GM18873 (cell line): ENCODE measurements around the gene OR10H1.
"Not testable (repeated sequence)": the region's sequence is repeated elsewhere in the genome, so short reads cannot be mapped to it uniquely, and the experiment has no call there.

Experiments
- ATAC-seq: cut with Tn5 transposase; IDR thresholded peaks from one replicate; pipeline ENCODE4 v1.9.1; 2021; ENCODE audit warnings: mild to moderate bottlenecking, moderate library complexity, moderate number of reproducible peaks; ENCODE audit not compliant: unreplicated experiment, low FRiP score

Gene OR10H1

DNA sequence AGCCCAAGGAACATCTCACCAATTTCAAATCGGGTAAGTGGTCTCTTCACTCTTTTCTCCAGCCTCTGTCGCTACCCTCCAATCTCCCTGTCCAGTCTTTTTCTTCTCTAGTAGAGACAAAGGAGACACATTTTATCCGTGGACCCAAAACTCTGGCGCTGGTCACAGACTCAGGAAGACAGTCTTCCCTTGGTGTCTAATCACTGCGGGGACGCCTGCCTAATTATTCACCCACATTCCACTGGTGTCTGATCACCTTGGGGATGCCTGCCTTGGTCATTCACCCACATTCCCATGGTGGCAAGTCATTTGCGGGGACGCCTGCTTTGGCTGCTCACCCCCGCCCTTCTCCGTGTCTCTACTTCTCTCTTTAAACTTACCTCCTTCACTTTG, 13.8 kb upstream of the OR10H1 start:
- ATAC-seq, result no peak

DNA sequence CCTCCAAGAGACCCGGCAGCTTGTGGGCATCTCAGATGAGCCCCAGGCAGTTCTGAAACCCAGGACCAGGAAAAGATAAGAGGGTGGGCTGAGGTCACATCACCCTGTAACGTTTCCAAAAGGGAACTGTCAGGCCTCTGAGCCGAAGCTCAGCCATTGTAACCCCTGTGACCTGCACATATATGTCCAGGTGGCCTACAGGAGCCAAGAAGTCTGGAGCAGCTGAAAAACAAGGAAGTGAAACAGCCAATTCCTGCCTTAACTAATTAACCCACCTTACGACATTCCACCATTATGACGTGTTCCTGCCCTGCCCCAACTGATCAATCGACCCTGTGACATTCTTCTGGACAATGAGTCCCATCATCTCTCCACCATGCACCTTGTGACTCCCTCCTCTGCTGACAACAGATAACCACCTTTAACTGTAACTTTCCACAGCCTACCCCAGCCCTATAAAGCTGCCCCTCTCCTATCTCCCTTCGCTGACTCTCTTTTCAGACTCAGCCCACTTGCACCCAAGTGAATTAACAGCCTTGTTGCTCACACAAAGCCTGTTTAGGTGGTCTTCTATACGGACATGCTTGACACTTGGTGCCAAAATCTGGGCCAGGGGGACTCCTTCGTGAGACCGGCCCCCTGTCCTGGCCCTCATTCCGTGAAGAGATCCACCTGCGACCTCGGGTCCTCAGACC, 13.3 kb upstream of the OR10H1 start:
- ATAC-seq, result not testable (repeated sequence)

DNA sequence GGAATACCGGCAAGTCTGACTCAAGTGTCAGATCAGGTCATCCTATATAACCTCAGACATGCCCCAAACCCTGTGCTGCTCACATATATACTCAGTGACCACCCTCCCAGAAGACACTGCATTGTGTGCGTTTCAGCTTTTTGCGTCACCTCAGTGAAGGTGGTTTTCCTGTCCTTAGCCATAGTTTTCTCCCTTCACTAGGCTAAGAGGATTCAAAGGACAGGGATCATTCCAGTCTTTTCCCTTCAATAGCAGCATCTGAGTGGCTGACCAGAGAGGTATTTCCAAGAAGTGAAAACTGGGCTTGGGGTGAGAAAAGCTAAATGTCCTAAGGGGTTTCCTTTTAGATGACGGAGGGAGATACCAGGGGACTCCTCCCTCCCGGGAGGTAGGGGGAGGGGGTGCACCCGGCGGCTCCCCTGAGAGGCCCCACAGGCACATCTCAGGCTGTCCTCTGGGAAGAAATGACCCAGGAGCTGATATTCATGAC, 12.7 kb upstream of the OR10H1 start:
- ATAC-seq, result no peak

DNA sequence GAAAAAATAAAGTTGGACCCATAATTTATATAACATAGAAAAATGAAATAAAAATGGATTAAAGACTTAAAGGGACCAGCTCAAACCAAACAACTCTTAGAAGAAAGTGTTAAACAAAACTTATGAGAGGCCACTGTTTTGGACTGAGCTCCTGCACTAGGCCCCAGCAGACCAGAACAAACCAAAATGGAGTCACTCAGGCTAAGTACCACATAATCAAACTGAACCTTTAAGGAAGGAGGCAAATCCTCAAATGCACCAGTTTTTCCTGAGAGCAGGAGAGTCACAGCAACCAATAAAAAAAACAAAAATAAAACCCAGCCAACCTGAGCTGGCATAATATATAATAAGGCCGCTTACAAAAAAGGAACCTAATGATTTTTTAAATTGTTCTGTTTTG, 10.3 kb upstream of the OR10H1 start:
- no peak for ATAC-seq

DNA sequence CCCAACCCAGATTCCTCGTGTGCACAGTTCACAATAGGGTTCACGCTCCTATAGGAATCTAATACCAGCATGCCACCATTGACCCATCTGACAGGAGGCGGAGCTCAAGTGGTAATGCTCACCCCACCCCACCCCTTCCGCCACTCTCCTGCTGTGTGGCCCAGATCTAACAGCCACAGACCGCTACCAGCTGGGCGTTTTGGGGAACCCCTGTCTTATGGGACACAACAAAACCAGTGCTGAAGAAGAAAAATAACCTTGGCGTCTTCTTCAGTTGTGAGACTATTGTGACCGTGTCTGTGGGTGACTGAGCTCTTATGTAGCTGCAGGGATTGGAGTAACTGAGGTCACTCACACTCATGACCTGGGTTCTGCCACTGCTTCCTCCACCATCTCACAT, 5.2 kb upstream of the OR10H1 start:
- ATAC-seq, result no peak

DNA sequence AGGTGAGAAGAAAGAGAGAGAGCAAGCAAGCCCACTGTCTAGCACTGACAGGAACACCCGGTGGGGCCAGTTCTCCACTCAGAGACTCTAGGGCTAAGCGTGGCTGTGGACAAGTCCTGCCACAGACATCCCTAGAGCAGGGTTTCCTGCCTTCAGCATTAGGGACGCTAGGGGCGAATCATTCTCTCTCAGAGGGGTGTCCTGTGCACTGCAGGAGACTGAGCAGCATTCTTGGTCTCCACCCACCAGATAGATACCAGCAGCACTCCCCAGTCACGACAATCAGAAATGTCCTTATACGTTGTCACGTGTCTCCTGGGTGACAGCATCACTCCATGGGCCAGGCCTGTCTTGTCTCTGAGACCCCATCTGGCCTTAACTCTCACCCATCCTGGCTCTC, 1.5 kb downstream of the OR10H1 start:
- no peak for ATAC-seq

DNA sequence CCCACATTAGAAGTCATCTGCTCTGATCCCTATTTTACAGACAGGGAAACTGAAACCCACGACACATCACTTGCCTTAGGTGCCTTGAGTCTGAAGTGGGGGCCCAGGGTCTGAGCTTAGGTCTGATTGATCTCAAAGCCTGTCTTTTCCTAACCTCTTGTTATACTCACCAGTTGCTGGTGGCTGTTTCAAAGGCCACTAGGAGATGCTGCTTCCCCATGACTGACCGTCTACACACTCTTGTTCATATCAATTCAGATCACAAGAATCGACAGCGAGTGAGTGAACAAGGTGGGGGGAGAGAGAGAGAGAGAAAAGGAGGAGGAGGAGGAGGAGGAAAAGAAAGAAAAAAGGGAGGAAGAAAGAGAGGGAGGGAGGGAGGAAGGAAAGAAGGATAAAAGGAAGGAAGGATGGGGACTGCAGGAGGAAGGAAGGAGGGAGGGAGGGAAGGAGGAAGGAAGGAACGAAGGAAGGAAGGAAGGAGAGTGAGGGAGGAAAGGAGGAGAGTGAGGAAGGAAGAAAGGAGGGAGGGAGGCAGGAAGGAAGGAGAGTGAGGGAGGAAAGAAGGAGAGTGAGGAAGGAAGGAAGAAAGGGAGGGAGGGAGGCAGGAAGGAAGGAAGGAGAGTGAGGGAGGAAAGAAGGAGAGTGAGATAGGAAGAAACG, 3.3 kb downstream of the OR10H1 start:
- ATAC-seq, result no peak

DNA sequence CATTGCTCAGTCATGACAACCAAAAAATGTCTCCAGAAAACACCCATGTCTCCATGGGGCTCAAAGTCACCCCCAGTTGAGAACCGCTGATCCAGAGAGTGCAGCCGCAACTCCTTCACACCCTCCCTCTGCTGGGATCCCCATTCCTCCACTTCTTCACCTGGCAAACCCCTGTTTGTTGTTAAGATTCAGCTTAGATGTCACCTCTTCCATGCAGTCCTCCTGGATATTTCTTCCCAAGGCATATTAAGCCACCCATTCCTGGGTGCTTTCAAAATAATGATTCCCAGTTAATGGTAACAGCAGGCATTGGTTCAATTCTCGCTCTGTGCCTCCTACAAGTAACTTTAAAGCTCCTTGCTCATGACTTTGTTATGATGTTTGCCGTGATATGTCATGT, 4.0 kb downstream of the OR10H1 start:
- ATAC-seq, result no peak

DNA sequence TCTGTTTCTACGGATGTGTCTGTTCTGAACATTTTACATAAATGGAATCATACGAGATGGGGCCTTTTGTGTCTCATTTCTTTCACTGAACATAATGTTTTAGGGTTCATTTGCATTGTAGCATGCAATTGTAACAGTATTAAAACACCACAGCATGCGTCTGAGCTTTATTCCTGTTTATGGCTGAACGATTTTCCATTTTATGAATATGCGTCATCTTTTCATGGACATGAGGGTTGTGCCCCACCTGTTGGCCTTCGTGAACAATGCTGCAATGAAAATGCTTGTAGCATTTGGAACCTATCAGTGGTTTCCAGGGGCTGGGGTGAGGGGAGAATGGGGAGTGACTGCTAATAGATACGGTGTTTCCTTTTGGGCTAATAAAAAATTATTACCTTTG, 5.1 kb downstream of the OR10H1 start:
- no peak for ATAC-seq

DNA sequence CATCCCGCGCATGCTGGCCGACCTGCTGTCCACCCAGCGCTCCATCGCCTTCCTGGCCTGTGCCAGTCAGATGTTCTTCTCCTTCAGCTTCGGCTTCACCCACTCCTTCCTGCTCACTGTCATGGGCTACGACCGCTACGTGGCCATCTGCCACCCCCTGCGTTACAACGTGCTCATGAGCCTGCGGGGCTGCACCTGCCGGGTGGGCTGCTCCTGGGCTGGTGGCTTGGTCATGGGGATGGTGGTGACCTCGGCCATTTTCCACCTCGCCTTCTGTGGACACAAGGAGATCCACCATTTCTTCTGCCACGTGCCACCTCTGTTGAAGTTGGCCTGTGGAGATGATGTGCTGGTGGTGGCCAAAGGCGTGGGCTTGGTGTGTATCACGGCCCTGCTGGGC, 21.2 kb downstream of the OR10H1 start:
- ATAC-seq, result not testable (repeated sequence)

DNA sequence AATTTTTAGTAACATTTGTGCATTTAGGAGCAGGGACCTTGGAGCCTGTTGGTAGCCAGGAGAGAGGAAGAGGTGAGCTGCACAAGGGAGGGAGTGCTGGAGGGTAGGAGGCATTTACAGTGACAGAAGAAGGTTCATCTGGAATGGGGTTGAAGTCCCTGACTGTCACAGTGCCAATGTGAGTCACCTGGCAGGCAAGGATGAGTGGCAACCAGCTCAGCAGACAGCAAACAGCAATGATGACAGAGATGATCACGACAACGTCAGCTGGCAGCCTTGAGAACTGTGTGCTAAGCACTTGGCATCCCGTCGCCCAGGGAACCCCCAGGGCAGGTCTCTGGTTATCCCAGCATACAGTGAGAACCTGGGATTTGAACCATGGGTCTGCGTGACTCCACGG, 25.4 kb downstream of the OR10H1 start:
- ATAC-seq, result no peak

DNA sequence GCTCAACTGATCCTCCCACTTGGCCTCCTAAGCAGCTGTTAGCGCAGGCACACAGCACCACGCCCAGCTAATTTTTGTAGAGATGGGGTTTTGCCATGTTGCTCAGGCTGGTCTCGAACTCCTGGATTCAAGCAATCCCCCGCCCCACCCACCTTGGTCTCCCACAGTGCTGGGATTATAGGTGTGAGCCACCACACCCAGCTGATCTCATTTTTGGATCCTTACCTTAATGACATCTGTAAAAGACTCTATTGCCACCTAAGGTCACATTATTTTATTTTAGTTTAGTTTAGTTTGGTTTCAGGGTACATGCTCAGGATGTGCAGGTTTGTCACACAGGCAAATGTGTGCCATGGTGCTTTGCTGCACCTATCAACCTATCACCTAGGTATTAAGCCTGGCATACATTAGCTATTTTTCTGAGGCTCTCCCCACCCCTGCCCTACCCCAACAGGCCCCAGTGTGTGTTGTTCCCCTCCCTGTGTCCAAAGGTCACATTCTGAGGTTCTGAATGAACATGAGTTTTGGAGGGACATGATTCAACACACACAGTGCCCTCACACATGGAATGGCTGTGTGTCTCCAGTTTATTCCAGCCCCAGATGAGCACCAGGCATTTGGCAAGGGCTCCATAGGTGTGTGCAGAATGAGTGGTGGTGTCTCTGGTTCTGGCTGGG, 26.7 kb downstream of the OR10H1 start:
- no peak for ATAC-seq

DNA sequence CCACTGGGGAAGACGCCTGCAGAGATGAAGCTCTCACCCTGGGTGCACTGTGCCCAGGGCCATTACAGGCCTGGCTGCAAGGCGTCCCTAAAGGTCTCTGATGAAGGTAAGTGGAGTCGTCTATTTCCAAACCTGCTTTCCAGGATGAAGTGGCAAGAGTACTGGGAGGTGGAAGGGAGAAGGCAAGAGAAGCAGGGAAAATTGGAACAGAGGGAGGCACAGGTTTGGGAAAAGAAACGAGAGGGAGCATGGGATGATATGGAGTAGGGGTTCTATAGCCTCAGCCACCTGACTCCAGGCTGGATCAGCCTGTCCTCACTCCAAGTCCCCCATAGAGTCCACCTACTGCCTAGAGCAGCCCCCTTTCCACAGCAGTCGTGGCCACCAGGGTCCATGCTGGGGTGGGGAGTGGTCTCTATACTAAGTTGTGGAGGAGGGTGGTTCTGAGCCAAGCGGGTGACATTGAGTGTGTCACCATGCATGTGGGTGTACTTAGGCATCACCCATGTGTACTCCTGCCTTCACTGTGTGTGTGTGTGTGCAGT, 27.8 kb downstream of the OR10H1 start, which contains the start of gene OR10H5:
Gene OR10H5, plus strand, starts transcription at position 51 of the 545 bp plus-strand sequence. CDS start 6,388 bp downstream, outside the sequence.
- ATAC-seq, result no peak

DNA sequence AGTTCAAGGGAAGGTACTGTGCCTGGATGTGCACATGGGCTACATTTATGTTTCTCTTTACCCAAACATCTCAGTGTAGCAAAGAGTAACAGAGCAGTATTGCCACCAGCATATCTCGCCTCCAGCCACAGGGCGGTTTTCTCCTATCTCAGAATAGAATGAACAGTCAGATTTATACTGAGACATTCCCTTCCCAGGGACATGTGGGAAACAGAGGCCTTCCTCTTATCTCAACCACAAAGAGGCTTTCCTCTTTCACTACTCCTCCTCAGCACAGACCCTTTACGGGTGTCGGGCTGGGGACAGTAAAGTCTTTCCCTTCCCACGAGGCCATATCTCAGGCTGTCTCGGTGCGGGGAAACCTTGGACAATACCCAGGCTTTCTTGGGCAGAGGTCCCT, 32.6 kb downstream of the OR10H1 start:
- not testable (repeated sequence) for ATAC-seq

DNA sequence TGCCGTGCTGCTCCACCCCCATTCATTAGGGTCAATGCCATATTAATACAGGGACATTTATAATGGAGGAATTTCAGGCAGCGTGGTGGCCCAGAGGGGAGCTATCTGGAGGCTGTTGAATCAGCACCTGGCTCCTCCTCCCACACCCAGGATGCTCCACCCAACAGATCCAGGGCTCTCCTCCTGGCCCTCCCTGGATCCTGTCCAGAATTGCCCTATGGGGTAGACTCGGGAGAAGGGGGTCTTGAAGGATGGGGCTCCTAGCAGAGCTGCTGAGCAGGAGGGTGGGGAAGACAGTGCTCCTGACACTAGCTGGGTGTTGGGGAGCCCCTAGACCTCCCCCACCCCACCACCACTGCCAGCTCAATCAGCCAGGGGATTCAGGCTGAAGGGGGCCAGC, 33.3 kb downstream of the OR10H1 start:
- ATAC-seq, result no peak

DNA sequence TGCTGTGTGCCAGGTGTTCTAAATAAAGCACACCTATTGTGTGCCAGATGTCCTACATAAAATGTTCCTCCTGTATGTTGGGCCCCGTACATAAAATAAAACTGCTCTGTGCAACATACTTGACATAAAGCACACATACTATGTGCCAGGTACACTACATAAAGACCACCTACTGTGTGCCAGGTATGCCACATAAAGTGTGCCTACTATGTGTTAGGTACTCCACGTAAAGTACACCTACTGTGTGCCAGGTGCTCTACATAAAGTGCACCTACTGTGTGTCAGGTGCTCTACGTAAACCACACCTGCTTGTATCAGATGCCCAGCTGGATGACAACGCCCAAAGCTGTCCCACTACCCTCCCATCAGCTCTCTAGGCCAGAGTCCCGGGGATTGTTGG, 33.8 kb downstream of the OR10H1 start:
- ATAC-seq, result no peak

DNA sequence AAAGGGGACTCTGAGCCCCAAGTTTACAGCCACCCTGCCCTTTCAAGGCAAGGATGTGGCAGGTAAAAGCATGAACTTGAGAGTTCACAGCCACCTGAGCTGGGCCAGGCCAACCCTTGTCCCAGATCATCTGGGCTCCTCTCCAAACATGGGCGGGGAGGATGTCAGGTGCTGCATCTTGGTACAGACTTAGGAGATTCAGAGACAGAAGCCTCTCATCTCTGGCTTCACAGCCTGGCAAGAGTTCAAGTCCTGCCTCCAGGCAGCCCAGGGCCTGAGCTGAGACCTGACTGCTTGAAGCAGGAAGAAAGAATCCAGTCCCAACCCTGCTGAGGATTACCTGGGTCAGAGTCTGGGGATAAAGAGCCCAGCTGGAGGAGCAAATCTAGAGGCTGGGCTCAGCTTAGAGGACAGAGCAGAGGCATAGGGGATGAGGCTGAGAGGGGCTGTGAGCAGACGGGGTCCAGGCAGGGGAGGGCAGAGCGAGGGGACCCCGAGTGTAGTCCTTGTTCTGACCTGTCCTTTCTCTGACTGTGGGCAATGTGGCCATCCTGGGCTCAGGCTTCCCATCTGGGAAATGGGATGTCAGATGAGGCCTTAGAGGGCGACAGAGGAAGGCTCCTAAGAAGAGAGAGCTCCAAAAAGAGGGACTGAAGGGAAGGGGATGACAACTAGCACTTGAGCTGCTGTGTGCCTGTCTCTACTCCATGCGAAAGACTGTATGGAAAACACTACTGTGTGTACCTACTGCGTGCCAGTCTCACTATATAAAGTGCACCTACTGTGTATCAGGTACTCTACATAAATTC, 34.6 kb downstream of the OR10H1 start:
- no peak for ATAC-seq

DNA sequence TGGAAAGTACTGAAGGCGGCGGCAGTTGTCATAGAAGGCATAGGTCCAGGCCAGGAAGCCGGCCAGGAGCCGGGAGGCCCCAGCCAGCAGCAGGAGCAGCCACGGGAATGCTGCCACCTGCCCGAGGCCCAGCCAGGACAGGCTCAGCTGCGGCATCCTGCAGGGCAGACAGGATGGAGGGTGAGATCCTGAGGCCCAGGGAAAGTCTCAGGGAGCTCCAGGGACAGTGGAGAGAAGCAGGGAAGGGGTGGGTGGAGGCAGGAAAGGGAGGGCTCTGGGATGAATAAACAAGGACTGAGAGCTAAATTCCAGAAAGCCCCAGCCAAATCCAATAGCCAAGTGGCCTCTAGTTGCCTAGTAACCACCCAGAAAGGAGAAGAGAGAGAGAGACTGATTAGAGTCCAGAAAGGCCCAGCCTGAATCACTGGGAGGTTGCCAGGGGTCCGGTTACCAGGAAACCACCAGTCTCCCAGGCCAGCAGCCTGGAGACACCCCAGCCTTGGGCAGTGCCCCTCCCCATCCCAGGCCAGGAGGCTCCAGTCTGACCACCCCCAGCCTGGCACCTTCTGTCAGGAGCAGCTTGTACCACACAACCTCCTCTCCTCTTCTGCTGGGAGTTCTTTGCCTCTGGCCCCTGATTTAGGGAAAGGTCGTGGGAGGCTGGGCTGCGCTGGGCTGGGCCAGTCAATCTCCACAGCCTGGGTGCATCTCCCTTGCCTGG, 35.5 kb downstream of the OR10H1 start:
- no peak for ATAC-seq

DNA sequence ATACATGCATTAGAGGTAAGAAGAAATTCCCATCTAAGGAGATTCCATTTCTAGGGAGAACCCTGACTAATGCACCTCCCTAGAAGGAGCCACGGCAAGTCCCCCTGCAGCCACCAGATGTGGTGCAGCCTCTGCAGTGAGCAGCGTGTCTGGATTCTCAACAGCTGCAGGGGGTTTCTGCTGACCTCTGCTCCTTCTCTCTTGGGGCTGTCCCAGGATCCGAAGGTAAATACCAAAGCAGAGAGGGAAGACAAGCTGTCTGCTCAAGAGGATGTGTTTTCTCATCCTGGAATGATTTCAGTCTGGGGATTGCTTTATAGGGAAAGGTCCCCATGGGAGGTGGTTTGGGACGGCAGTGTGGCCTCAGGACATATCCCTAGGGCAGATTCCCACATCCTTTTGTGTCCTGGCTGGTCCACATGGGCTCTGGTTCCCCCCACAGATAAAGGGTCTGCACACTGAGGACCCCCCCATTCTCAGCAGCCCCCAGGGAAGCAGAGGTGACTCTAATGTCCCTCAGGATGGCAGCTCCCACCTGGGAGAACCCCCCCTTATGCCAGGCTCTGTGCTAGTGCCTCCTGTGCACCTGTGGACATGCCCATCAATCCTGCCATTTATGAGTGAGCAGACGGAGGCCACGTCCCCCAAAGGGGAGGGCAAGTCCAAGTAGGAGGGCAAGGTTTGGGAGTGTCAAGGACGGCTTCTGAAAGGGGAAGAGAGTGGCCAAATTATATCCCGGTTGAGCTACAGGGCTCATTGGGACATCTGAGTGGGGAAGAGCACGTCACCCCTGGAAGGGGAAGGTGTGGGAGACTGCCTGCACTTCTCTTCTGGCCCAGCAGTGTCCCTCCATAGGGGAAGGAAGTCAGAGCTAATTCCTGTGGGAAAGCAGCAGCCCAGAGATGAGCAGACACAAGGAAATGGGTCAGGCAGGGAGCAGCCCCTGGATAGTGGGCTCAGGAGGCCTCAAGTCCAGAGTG, 38.2 kb downstream of the OR10H1 start:
- ATAC-seq, result no peak
